Measurements from ENCODE around the gene CMTM8. TPM values are rescaled to one million over a fixed set of nuclear protein-coding genes. Genes with fewer than 3 reads are reported as not detected.

Gene CMTM8
- total RNA-seq, 1 donor from 2014 or later, result 7.5 TPM

DNA sequence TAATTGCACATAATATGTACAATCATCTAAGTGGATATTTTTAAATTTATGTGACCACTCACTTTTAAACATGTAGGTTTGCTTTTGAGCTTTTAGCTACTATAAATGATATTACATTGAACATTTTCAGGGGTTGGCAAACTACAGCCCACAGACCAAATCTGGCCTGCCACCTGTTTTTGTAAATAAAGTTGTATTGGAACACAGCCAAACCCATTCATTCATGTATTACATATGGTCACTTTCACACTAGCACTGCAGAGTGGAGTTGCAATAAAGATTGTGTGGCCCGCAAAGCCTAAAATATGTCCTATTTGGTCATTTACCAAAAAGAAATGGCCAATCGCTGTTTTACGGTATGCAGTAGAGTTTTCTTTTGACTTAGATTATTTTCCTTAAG is 174.4 kb downstream of the CMTM8 start:
- DNase-seq (ENCODE audit: low read depth), result no peak
- Histone ChIP-seq H3K36me3 (ENCODE audit: control insufficient read depth, insufficient read depth, low read length) (no peaks in the 10 kb centered on the region), H3K4me3 (ENCODE audit: low read depth, low read length) (no peak overlapping the region), H3K27me3 (ENCODE audit: control insufficient read depth, insufficient read depth, low read length) (no peaks in the 10 kb centered on the region)
- TF ChIP-seq, protein P1, sequence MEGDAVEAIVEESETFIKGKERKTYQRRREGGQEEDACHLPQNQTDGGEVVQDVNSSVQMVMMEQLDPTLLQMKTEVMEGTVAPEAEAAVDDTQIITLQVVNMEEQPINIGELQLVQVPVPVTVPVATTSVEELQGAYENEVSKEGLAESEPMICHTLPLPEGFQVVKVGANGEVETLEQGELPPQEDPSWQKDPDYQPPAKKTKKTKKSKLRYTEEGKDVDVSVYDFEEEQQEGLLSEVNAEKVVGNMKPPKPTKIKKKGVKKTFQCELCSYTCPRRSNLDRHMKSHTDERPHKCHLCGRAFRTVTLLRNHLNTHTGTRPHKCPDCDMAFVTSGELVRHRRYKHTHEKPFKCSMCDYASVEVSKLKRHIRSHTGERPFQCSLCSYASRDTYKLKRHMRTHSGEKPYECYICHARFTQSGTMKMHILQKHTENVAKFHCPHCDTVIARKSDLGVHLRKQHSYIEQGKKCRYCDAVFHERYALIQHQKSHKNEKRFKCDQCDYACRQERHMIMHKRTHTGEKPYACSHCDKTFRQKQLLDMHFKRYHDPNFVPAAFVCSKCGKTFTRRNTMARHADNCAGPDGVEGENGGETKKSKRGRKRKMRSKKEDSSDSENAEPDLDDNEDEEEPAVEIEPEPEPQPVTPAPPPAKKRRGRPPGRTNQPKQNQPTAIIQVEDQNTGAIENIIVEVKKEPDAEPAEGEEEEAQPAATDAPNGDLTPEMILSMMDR (IDR thresholded peaks at IDR 0.05; ENCODE audit: insufficient read depth, low read length, poor library complexity, severe bottlenecking), result no peak

DNA sequence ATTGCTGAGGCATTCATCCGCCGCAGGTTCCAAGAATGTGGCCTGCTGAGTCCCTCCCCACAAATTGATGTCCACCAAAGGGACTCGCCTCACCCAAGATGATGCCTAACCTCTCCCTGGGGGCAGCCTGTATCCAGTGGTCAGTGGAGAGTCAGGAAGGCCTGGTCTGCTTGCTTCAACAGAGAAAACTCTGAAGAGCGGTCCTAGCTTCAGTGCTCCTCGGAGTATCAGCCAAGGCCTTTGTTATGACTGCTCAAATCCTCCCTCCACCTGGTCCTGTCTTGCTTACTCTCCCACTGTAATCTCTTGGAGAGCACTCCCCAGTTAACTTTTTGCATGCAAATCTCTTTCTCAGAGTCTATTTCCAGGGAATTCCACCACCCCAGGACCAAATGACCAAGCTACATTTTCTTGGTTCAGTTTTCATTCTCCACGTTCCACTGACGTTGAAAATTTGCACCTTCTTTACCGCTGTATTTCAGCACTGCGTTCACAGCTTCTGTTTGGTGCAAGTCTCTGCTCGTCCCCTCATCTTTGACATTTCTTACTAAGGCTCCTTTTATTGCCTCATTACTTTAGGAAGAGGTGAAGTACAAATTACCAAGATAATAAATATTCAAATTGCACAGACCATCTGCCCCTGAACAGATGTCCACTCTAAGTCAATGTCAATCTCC is 175.5 kb downstream of the CMTM8 start:
- Histone ChIP-seq H3K36me3 (ENCODE audit: control insufficient read depth, insufficient read depth, low read length) (no peaks in the 10 kb centered on the region), H3K27me3 (ENCODE audit: control insufficient read depth, insufficient read depth, low read length) (no peaks in the 10 kb centered on the region), H3K4me3 (ENCODE audit: low read depth, low read length) (no peak overlapping the region)
- DNase-seq (ENCODE audit: low read depth), result no peak
- TF ChIP-seq, protein P1 (IDR thresholded peaks at IDR 0.05; ENCODE audit: insufficient read depth, low read length, poor library complexity, severe bottlenecking), result no peak

DNA sequence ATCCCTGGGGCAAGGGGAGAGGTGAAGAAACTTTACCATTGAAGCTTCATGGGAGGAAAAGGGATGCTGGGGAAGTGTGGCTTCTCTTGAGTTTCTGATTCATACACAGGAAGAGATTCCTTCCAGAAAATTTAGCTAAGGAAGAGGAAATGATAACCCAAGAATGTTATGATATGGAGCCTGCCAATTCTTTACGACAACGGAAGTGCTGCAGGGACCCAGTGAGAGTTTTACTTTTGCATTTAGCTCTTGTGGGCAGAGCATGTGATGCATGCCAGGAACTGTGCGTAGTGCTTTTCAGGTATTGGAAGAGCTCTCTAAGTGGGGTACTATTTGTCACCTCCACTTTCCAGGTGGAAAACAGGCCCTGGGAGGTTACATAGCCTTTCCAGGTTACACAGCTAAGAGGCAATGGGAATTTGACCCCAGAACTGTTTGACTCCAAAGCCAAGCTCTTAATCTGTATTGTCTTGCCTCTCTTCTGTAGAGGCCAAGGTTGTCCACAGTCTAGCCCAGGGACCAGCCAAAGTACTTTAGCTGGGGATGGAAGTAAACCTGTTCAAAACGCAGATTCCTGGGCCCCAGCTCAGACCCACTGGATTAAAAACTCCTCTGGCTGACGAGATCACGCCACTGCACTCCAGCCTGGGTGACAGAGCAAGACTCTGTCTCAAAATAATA is 176.2 kb downstream of the CMTM8 start:
- Histone ChIP-seq H3K4me3 (ENCODE audit: low read depth, low read length) (no peak overlapping the region), H3K36me3 (ENCODE audit: control insufficient read depth, insufficient read depth, low read length) (no peaks in the 10 kb centered on the region), H3K27me3 (ENCODE audit: control insufficient read depth, insufficient read depth, low read length) (no peaks in the 10 kb centered on the region)
- TF ChIP-seq, protein P1 (IDR thresholded peaks at IDR 0.05; ENCODE audit: insufficient read depth, low read length, poor library complexity, severe bottlenecking), result no peak
- DNase-seq (ENCODE audit: low read depth), result no peak

DNA sequence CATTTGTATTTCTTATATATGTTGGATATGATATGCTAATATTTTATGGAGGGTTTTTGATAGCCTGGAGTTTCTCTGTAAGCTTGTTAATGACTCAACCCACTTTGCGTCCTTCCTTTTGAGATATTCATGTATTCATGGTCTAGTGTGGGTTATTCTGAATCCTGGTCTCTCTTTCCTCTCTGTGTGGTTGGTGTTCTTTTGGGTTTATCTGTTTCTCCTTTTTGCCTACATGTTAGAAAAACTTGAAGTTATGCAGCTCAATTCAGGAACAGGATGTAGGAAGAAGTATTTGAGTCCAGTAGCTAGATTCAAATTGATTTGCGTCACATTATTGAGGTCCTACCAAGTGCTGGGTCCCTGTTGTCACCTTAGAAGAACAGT is 181.3 kb downstream of the CMTM8 start:
- DNase-seq (ENCODE audit: low read depth), result no peak
- TF ChIP-seq, protein P1 (IDR thresholded peaks at IDR 0.05; ENCODE audit: insufficient read depth, low read length, poor library complexity, severe bottlenecking), result no peak
- no peaks in the 10 kb centered on the region for H3K27me3 ChIP-seq (ENCODE audit: control insufficient read depth, insufficient read depth, low read length)
- H3K36me3 ChIP-seq (ENCODE audit: control insufficient read depth, insufficient read depth, low read length), result no peaks in the 10 kb centered on the region
- no peak overlapping the region for H3K4me3 ChIP-seq (ENCODE audit: low read depth, low read length)

Other genes with a start within 250 kb of the CMTM8 start
- gene GPD1L, start 132.1 kb upstream of the CMTM8 start, total RNA-seq, result 10.1 and 11.5 TPM in 2 replicates
- 40.7 and 48.0 TPM in 2 replicates for gene CMTM7, start 153.2 kb downstream of the CMTM8 start, total RNA-seq